NK-92 treated with Interleukin-12 subunit alpha and Interleukin-12 subunit beta, amount 100 ng/mL, for 24 hours (cell line): ENCODE measurements around the gene ZFP2.
"Not testable (repeated sequence)": the region's sequence is repeated elsewhere in the genome, so short reads cannot be mapped to it uniquely, and the experiment has no call there.

Experiments used
- DNase-seq: peaks from one replicate; lab custom pipeline; 2025; lab: John Stamatoyannopoulos, UW

The ZFP2 gene

GRCh38 chr5:178895615-178896571 lies at the start of gene ZFP2:
Gene ZFP2, plus strand, starts transcription at chr5:178895913. Its CDS starts 35,401 bp downstream, at chr5:178931314.
- no peak for DNase-seq

GRCh38 chr5:178849316-178849715 lies 46.4 kb upstream of the ZFP2 start:
- DNase-seq: no peak

GRCh38 chr5:178851951-178852350 lies 43.8 kb upstream of the ZFP2 start:
- DNase-seq: no peak

GRCh38 chr5:178854284-178854683 lies 41.4 kb upstream of the ZFP2 start:
- DNase-seq: no peak

- DNase-seq: no peak
Measured at GRCh38 chr5:178859625-178860521, 35.8 kb upstream of the ZFP2 start, which contains the start of gene ZNF354B. Gene ZNF354B, plus strand, starts transcription at chr5:178859953. Its CDS starts 1,095 bp downstream, at chr5:178861048.

GRCh38 chr5:178860615-178861014 lies 35.1 kb upstream of the ZFP2 start:
- not testable (repeated sequence) for DNase-seq

GRCh38 chr5:178861627-178862026 lies 34.1 kb upstream of the ZFP2 start:
- DNase-seq: no peak

- DNase-seq: no peak
Measured at GRCh38 chr5:178866946-178867345, 28.8 kb upstream of the ZFP2 start.

GRCh38 chr5:178869577-178869976 lies 26.1 kb upstream of the ZFP2 start:
- DNase-seq: no peak

GRCh38 chr5:178870411-178870810 lies 25.3 kb upstream of the ZFP2 start:
- DNase-seq: no peak

GRCh38 chr5:178872302-178872701 lies 23.4 kb upstream of the ZFP2 start:
- DNase-seq: no peak

- DNase-seq: not testable (repeated sequence)
Measured at GRCh38 chr5:178883115-178883694, 12.5 kb upstream of the ZFP2 start.

GRCh38 chr5:178883815-178884430 lies 11.8 kb upstream of the ZFP2 start:
- no peak for DNase-seq

- DNase-seq: no peak
Measured at GRCh38 chr5:178899289-178899688, 3.6 kb downstream of the ZFP2 start.

GRCh38 chr5:178902849-178903248 lies 7.1 kb downstream of the ZFP2 start:
- no peak for DNase-seq

- no peak for DNase-seq
Measured at GRCh38 chr5:178931846-178932760, 36.4 kb downstream of the ZFP2 start.

GRCh38 chr5:178940569-178941360 lies 45.1 kb downstream of the ZFP2 start, which contains the start of gene ZNF454:
Gene ZNF454, plus strand, starts transcription at chr5:178941198. Its CDS starts 1,594 bp downstream, at chr5:178942792.
- no peak for DNase-seq

- no peak for DNase-seq
Measured at GRCh38 chr5:178941361-178941760, 45.6 kb downstream of the ZFP2 start.

GRCh38 chr5:178965465-178966055 lies 69.8 kb downstream of the ZFP2 start:
- no peak for DNase-seq
